D721Med (cell line): ENCODE measurements around the gene SPACA4.
"Not testable (repeated sequence)": the region's sequence is repeated elsewhere in the genome, so short reads cannot be mapped to it uniquely, and the experiment has no call there.

Experiments
- DNase-seq: peaks from one replicate; pipeline ENCODE4 v3.0.0; 2011; ENCODE audit warnings: low spot score; ENCODE audit not compliant: insufficient read length
- FAIRE-seq: peaks from 2 replicates; lab custom pipeline; 2011; peaks lifted over from hg19 to GRCh38; lab: Jason Lieb, UNC
- CTCF ChIP-seq: IDR thresholded peaks from 2 replicates; pipeline ENCODE4 v1.5.1; 2012; ENCODE audit warnings: mild to moderate bottlenecking, control low read depth; ENCODE audit not compliant: insufficient read depth; ENCODE audit errors: missing control alignments

Gene SPACA4

GRCh38 chr19:48568345-48568886, 38.1 kb upstream of the SPACA4 start:
- no peak for TF ChIP-seq CTCF
- FAIRE-seq (no peak), DNase-seq (no peak)

- no peak for TF ChIP-seq CTCF
- FAIRE-seq (no peak), DNase-seq (no peak)
Measured at GRCh38 chr19:48569814-48570213, 36.7 kb upstream of the SPACA4 start.

- FAIRE-seq (no peak), DNase-seq (no peak)
- no peak for TF ChIP-seq CTCF
Measured at GRCh38 chr19:48571378-48572162, 35.0 kb upstream of the SPACA4 start.

GRCh38 chr19:48573163-48573505, 33.4 kb upstream of the SPACA4 start:
- DNase-seq, result no peak
- TF ChIP-seq CTCF, result no peak
- FAIRE-seq, result no peak

GRCh38 chr19:48575931-48576622, 30.5 kb upstream of the SPACA4 start:
- no peak for TF ChIP-seq CTCF
- FAIRE-seq (no peak), DNase-seq (no peak)

GRCh38 chr19:48577908-48578307, 28.6 kb upstream of the SPACA4 start:
- FAIRE-seq, DNase-seq: not testable (repeated sequence)

- no peak for TF ChIP-seq CTCF
- DNase-seq, result no peak
- no peak for FAIRE-seq
Measured at GRCh38 chr19:48578891-48579290, 27.7 kb upstream of the SPACA4 start.
